ES-I3 (cell line): ENCODE measurements around the gene CCIN.
"Not testable (repeated sequence)": the region's sequence is repeated elsewhere in the genome, so short reads cannot be mapped to it uniquely, and the experiment has no call there.

Source experiments
- H3K36me3 ChIP-seq: 2 replicates; pipeline ENCODE4 v1.6.1; 2013; ENCODE audit warnings: mild to moderate bottlenecking, low read length, control low read depth, moderate library complexity; ENCODE audit not compliant: insufficient read depth
- H3K4me1 ChIP-seq: 2 replicates; pipeline ENCODE4 v1.6.1; 2013; ENCODE audit warnings: mild to moderate bottlenecking, control low read depth, low read length; ENCODE audit not compliant: insufficient read depth
- H3K9ac ChIP-seq: 2 replicates; pipeline ENCODE4 v1.6.1; 2013; ENCODE audit warnings: low read depth, mild to moderate bottlenecking, low read length, moderate library complexity
- H3K9me3 ChIP-seq: 2 replicates; pipeline ENCODE4 v1.6.1; 2013; ENCODE audit warnings: mild to moderate bottlenecking, low read length, moderate library complexity; ENCODE audit not compliant: control insufficient read depth, insufficient read depth

The CCIN gene

GRCh38 chr9:36161187-36161586 is 8.0 kb upstream of the CCIN start:
- Histone ChIP-seq H3K4me1 (peaks cover 25% of the 10 kb centered on the region), H3K9me3 (peaks cover 6% of the 10 kb centered on the region; the same call in 1 of the 2 replicates), H3K36me3 (no peaks in the 10 kb centered on the region), H3K9ac (no peak overlapping the region)

GRCh38 chr9:36162211-36162738 is 6.9 kb upstream of the CCIN start:
- H3K9ac ChIP-seq, result no peak overlapping the region

GRCh38 chr9:36163049-36163785 is 6.0 kb upstream of the CCIN start:
- H3K4me1 ChIP-seq, result peaks cover 25% of the 10 kb centered on the region
- H3K36me3 ChIP-seq, result no peaks in the 10 kb centered on the region
- peak overlapping the region; percentile 34 for H3K9ac ChIP-seq
- no peaks in the 10 kb centered on the region for H3K9me3 ChIP-seq

More at GRCh38 chr9:36162211-36162738, 6.9 kb upstream of the CCIN start:
- Histone ChIP-seq H3K4me1 (peaks cover 25% of the 10 kb centered on the region), H3K9me3 (no peaks in the 10 kb centered on the region), H3K36me3 (no peaks in the 10 kb centered on the region)

- Histone ChIP-seq H3K4me1 (peaks cover 25% of the 10 kb centered on the region), H3K36me3 (no peaks in the 10 kb centered on the region), H3K9ac (peak overlapping the region; percentile 34; the same call in 1 of the 2 replicates), H3K9me3 (no peaks in the 10 kb centered on the region)
Observed at GRCh38 chr9:36163786-36164170, 5.4 kb upstream of the CCIN start.

- no peak overlapping the region for H3K9ac ChIP-seq
- H3K4me1 ChIP-seq, result peaks cover 25% of the 10 kb centered on the region
- no peaks in the 10 kb centered on the region for H3K36me3 ChIP-seq
- no peaks in the 10 kb centered on the region for H3K9me3 ChIP-seq
Observed at GRCh38 chr9:36164372-36164771, 4.8 kb upstream of the CCIN start.

- peaks cover 25% of the 10 kb centered on the region for H3K4me1 ChIP-seq
- H3K9ac ChIP-seq, result no peak overlapping the region
- no peaks in the 10 kb centered on the region for H3K36me3 ChIP-seq
- H3K9me3 ChIP-seq, result no peaks in the 10 kb centered on the region
Observed at GRCh38 chr9:36164989-36165388, 4.2 kb upstream of the CCIN start.

GRCh38 chr9:36165826-36166167 is 3.4 kb upstream of the CCIN start:
- peak overlapping the region; percentile 61; the same call in 1 of the 2 replicates for H3K9ac ChIP-seq
- peaks cover 25% of the 10 kb centered on the region for H3K4me1 ChIP-seq
- H3K9me3 ChIP-seq, result no peaks in the 10 kb centered on the region
- no peaks in the 10 kb centered on the region for H3K36me3 ChIP-seq

GRCh38 chr9:36166168-36166927 is 2.8 kb upstream of the CCIN start:
- Histone ChIP-seq H3K9ac (peak overlapping the region; percentile 61; the same call in 1 of the 2 replicates), H3K9me3 (no peaks in the 10 kb centered on the region), H3K4me1 (peaks cover 25% of the 10 kb centered on the region), H3K36me3 (no peaks in the 10 kb centered on the region)

- Histone ChIP-seq H3K4me1 (peaks cover 2% of the 10 kb centered on the region), H3K36me3 (no peaks in the 10 kb centered on the region), H3K9me3 (no peaks in the 10 kb centered on the region), H3K9ac (no peak overlapping the region)
Observed at GRCh38 chr9:36169708-36170107, 520 bp downstream of the CCIN start.

- no peaks in the 10 kb centered on the region for H3K4me1 ChIP-seq
- no peaks in the 10 kb centered on the region for H3K36me3 ChIP-seq
- no peaks in the 10 kb centered on the region for H3K9me3 ChIP-seq
- H3K9ac ChIP-seq, result no peak overlapping the region
Observed at GRCh38 chr9:36170531-36170930, 1.3 kb downstream of the CCIN start.

GRCh38 chr9:36173861-36174260 is 4.7 kb downstream of the CCIN start:
- no peaks in the 10 kb centered on the region for H3K9me3 ChIP-seq
- H3K36me3 ChIP-seq, result no peaks in the 10 kb centered on the region
- no peaks in the 10 kb centered on the region for H3K4me1 ChIP-seq
- H3K9ac ChIP-seq, result no peak overlapping the region

GRCh38 chr9:36174271-36174670 is 5.1 kb downstream of the CCIN start:
- no peak overlapping the region for H3K9ac ChIP-seq
- H3K36me3 ChIP-seq, result no peaks in the 10 kb centered on the region
- H3K9me3 ChIP-seq, result no peaks in the 10 kb centered on the region
- no peaks in the 10 kb centered on the region for H3K4me1 ChIP-seq

GRCh38 chr9:36174731-36175130 is 5.5 kb downstream of the CCIN start:
- Histone ChIP-seq H3K4me1 (no peaks in the 10 kb centered on the region), H3K9me3 (no peaks in the 10 kb centered on the region), H3K9ac (no peak overlapping the region), H3K36me3 (no peaks in the 10 kb centered on the region)

GRCh38 chr9:36175209-36175608 is 6.0 kb downstream of the CCIN start:
- H3K9me3 ChIP-seq, H3K4me1 ChIP-seq, H3K36me3 ChIP-seq, H3K9ac ChIP-seq: not testable (repeated sequence)

GRCh38 chr9:36176496-36176895 is 7.3 kb downstream of the CCIN start:
- not testable (repeated sequence) for H3K4me1 ChIP-seq, H3K9me3 ChIP-seq, H3K9ac ChIP-seq, H3K36me3 ChIP-seq
